Loucy (cell line): ENCODE data around the gene ZNF616.

Experiments used
- CTCF ChIP-seq: fragments of 200-600 bp; sonication (generic); conservative IDR thresholded peaks from 2 replicates; pipeline ENCODE4 v1.5.1; 2014; ENCODE audit warnings: mild to moderate bottlenecking, antibody characterized with exemption, low read length
- EZH2phosphoT487 ChIP-seq: fragments of 200-600 bp; IDR thresholded peaks from 2 replicates; pipeline ENCODE4 v1.6.1; 2018; ENCODE audit warnings: antibody characterized with exemption, mild to moderate bottlenecking, moderate library complexity, borderline replicate concordance

- TF ChIP-seq CTCF: no peak
- TF ChIP-seq EZH2phosphoT487: no peak
These were observed 31.2 kb upstream of the ZNF616 start for GRCh38 chr19:52170863-52171320.
